Endothelial cell of umbilical vein (primary cell): ENCODE data around the gene NTN1. TPM values are rescaled to one million over a fixed set of nuclear protein-coding genes. Genes with fewer than 3 reads are reported as not detected.

Experiments used
- BruUV-seq: library from RNA; stranded (reverse); fragments of 400-500 nt; replicated peaks from 2 replicates; lab custom pipeline; 2021; lab: Mats Ljungman, UMichigan
- CTCF ChIA-PET: fragments of 300-600, 350-600 bp; sonication (Branson Sonifier 250); formaldehyde crosslinking; loops from one replicate; lab custom pipeline; 2021; ENCODE audit warnings: antibody characterized with exemption, inconsistent platforms; lab: Charles Lee
- POLR2A ChIA-PET: fragments of 300-600, 350-600 bp; sonication (Branson Sonifier 250); formaldehyde crosslinking; loops from one replicate; lab custom pipeline; 2021; ENCODE audit warnings: antibody characterized with exemption, inconsistent platforms; lab: Charles Lee
- DNase-seq: peaks from one replicate; pipeline ENCODE4 v3.0.0-alpha.2; 2011; ENCODE audit warnings: low read depth, low spot score
- FAIRE-seq: peaks from 2 replicates; lab custom pipeline; 2011; peaks lifted over from hg19 to GRCh38; lab: Jason Lieb, UNC
- H2AFZ ChIP-seq: 2 replicates; pipeline ENCODE4 v1.6.0; 2012; ENCODE audit warnings: low read depth, low read length, control low read depth, inconsistent platforms
- H3K27ac ChIP-seq: 2 replicates; pipeline ENCODE4 v1.5.1; 2011; ENCODE audit warnings: low read depth, mild to moderate bottlenecking, control low read depth, low read length, moderate library complexity; ENCODE audit not compliant: insufficient read depth
- H3K27me3 ChIP-seq, 2 experiments: 2 replicates each; pipeline versions ENCODE4 v1.6.0 to v1.6.1; 2011; ENCODE audit warnings: low read length in 2 of 2, mixed read lengths in 1 of 2; ENCODE audit not compliant: control insufficient read depth in 2 of 2, insufficient read depth in 2 of 2
- H3K36me3 ChIP-seq, 2 experiments: 2 replicates in 1 of 2; 3 replicates in 1 of 2; pipeline ENCODE4 v1.5.1; 2011; ENCODE audit warnings: low read length in 2 of 2, mild to moderate bottlenecking in 1 of 2, moderate library complexity in 1 of 2; ENCODE audit not compliant: control insufficient read depth in 2 of 2, insufficient read depth in 2 of 2; ENCODE audit errors: extremely low read depth in 1 of 2
- H3K4me1 ChIP-seq: 3 replicates; pipeline ENCODE4 v1.5.1; 2011; ENCODE audit warnings: mild to moderate bottlenecking, low read length; ENCODE audit not compliant: control insufficient read depth, insufficient read depth; ENCODE audit errors: extremely low read depth
- H3K4me2 ChIP-seq: 2 replicates; pipeline ENCODE4 v1.6.1; 2011; ENCODE audit warnings: low read length, control low read depth, mixed read lengths; ENCODE audit not compliant: insufficient read depth
- H3K4me3 ChIP-seq, 3 experiments: fragments of 200-600 bp in 1 of 3; sonication (generic), shearing (Covaris generic) in 1 of 3; replicated peaks in 1 of 3; 2 replicates each; pipeline ENCODE4 v1.5.1; 2011 to 2016; ENCODE audit warnings: control low read depth in 3 of 3, low read length in 3 of 3, mild to moderate bottlenecking in 2 of 3, inconsistent platforms in 1 of 3, low read depth in 1 of 3, moderate library complexity in 1 of 3; ENCODE audit not compliant: insufficient read depth in 1 of 3
- H3K79me2 ChIP-seq: 2 replicates; pipeline ENCODE4 v1.6.0; 2012; ENCODE audit warnings: low read length, inconsistent platforms; ENCODE audit not compliant: control insufficient read depth, insufficient read depth
- H3K9ac ChIP-seq: replicated peaks from 2 replicates; pipeline ENCODE3; 2011; ENCODE audit warnings: low read length, control low read depth; ENCODE audit not compliant: insufficient read depth; ENCODE audit errors: extremely low read depth
- H3K9me1 ChIP-seq: replicated peaks from 3 replicates; pipeline ENCODE4 v1.6.0; 2011; ENCODE audit warnings: mild to moderate bottlenecking, low read length; ENCODE audit not compliant: control insufficient read depth, insufficient read depth; ENCODE audit errors: extremely low read depth
- H3K9me3 ChIP-seq: replicated peaks from 2 replicates; pipeline ENCODE4 v1.5.1; 2012; ENCODE audit warnings: low read length, inconsistent platforms; ENCODE audit not compliant: control insufficient read depth, insufficient read depth
- H4K20me1 ChIP-seq: replicated peaks from 2 replicates; pipeline ENCODE3; 2011; ENCODE audit warnings: mild to moderate bottlenecking, low read length; ENCODE audit not compliant: control insufficient read depth, insufficient read depth; ENCODE audit errors: extremely low read depth
- EZH2 ChIP-seq: IDR thresholded peaks from 2 replicates; pipeline ENCODE4 v1.6.1; 2012; ENCODE audit warnings: borderline replicate concordance, low read depth, mild to moderate bottlenecking, moderate library complexity, low read length, inconsistent platforms; ENCODE audit not compliant: severe bottlenecking
- FOS ChIP-seq: IDR thresholded peaks from 2 replicates; pipeline ENCODE4 v1.6.1; 2011; ENCODE audit warnings: mild to moderate bottlenecking, low read length, moderate library complexity, borderline replicate concordance; ENCODE audit not compliant: insufficient read depth
- GATA2 ChIP-seq: IDR thresholded peaks from 2 replicates; pipeline ENCODE4 v1.7.0; 2011; ENCODE audit warnings: low read depth, mild to moderate bottlenecking, moderate library complexity, mixed read lengths, low read length; ENCODE audit not compliant: insufficient read length, insufficient read depth
- JUN ChIP-seq: IDR thresholded peaks from 2 replicates; pipeline ENCODE4 v1.6.1; 2011; ENCODE audit warnings: borderline replicate concordance, low read depth; ENCODE audit not compliant: insufficient read length, insufficient read depth
- MYC ChIP-seq: IDR thresholded peaks from one replicate; pipeline ENCODE4 v1.6.1; 2011; ENCODE audit warnings: mild to moderate bottlenecking, low read depth, low read length
- POLR2A ChIP-seq: IDR thresholded peaks from 2 replicates; pipeline ENCODE4 v1.6.1; 2012; ENCODE audit warnings: low read depth, mild to moderate bottlenecking, control low read depth, low read length
- POLR2AphosphoS5 ChIP-seq: IDR thresholded peaks from 2 replicates; pipeline ENCODE4 v1.6.1; 2012; ENCODE audit warnings: low read depth, mild to moderate bottlenecking, control low read depth, low read length, moderate library complexity; ENCODE audit not compliant: insufficient read depth
- dilution Hi-C: fragments of 300-500 bp; cut with MboI; formaldehyde crosslinking; loops from one replicate; pipeline ENCODE4 v1.15.0; 2019; ENCODE audit warnings: low sequenced_read_pairs; ENCODE audit not compliant: extremely low pct_ligation_motif_present
- intact Hi-C: fragments of 100-400 bp; cut with micrococcal nuclease; formaldehyde crosslinking; loops from one replicate; pipeline ENCODE4 v1.10.0; 2022
- polyA plus RNA-seq, 4 experiments: library from polyadenylated mRNA; depleted of rRNA in 3 of 4; stranded (reverse) in 3 of 4; unstranded in 1 of 4; fragments of >200 nt; gene quantifications; 2 replicates each; pipeline versions ENCODE4 v1.2.1 to v1.2.3, GENCODE V29; 2011 to 2012; ENCODE audit warnings: missing spikeins in 1 of 4
- total RNA-seq: library from RNA; stranded (reverse); gene quantifications from 2 replicates; pipeline ENCODE4 v1.2.3, GENCODE V29; 2021
- TF ChIP-seq, protein P1 (sequence below): IDR thresholded peaks from 2 replicates; pipeline ENCODE4 v1.6.1; 2011; ENCODE audit not compliant: insufficient read depth, insufficient read length
- TF ChIP-seq, protein P2 (sequence below), 2 donors: IDR thresholded peaks; 1 replicate in 1 of 2; 2 replicates in 1 of 2; pipeline ENCODE4 v1.5.1; 2011; ENCODE audit warnings: low read length in 2 of 2, mild to moderate bottlenecking in 2 of 2, moderate library complexity in 2 of 2, control low read depth in 1 of 2, inconsistent platforms in 1 of 2, low read depth in 1 of 2; ENCODE audit not compliant: insufficient read depth in 1 of 2; ENCODE audit errors: extremely low read depth in 1 of 2

NTN1 gene
- total and polyA plus RNA-seq, 2 donors (not counting 3 experiments of a cell fraction or from before 2014, with no cell fraction given), result 0.10 to 0.18 TPM

DNA sequence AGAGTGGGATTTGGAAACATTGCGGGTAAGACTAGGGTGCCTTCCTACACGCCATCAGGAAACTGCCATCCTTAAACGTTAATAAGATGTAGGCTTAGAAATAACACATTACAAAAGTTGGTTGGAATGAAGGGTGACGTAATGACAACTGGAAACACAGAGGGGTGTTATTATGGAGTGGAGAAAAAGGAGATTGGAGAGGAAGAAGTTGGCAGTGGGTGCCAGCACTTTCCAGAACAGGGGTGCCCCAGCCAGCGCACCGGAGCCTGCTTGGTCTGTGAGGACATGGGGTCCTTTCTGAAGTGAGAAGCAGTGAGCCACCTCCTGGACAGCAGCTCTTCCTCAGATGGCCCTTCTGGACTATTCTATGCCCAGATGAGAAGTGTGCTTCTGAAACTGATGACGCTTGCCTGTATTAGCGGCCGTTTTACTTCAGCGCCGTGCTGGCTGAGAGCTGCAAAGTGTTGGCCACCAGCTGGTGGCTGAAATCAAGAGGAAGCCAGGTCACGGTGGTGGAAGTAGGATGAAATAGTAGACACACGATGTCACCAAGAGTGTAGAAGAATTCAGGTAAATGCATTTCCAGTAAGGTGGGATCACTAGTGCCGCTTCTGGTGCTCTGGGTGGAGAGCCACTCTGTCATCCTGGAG lies 244.8 kb downstream of the NTN1 start:
- FAIRE-seq, result no peak
- no peaks in the 10 kb centered on the region for H3K4me1 ChIP-seq
- no peaks in the 10 kb centered on the region for H4K20me1 ChIP-seq
- TF ChIP-seq POLR2A (no peak), MYC (no peak), FOS (no peak), GATA2 (no peak), JUN (no peak), EZH2 (no peak), POLR2AphosphoS5 (no peak)
- TF ChIP-seq, protein P1, sequence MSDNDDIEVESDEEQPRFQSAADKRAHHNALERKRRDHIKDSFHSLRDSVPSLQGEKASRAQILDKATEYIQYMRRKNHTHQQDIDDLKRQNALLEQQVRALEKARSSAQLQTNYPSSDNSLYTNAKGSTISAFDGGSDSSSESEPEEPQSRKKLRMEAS, result no peak
- TF ChIP-seq, protein P2, sequence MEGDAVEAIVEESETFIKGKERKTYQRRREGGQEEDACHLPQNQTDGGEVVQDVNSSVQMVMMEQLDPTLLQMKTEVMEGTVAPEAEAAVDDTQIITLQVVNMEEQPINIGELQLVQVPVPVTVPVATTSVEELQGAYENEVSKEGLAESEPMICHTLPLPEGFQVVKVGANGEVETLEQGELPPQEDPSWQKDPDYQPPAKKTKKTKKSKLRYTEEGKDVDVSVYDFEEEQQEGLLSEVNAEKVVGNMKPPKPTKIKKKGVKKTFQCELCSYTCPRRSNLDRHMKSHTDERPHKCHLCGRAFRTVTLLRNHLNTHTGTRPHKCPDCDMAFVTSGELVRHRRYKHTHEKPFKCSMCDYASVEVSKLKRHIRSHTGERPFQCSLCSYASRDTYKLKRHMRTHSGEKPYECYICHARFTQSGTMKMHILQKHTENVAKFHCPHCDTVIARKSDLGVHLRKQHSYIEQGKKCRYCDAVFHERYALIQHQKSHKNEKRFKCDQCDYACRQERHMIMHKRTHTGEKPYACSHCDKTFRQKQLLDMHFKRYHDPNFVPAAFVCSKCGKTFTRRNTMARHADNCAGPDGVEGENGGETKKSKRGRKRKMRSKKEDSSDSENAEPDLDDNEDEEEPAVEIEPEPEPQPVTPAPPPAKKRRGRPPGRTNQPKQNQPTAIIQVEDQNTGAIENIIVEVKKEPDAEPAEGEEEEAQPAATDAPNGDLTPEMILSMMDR (IDR thresholded peaks at IDR 0.05; ENCODE audit: extremely low read depth in 1 of 2, insufficient read depth in 1 of 2, low read depth in 1 of 2, low read length in 2 of 2), result no peak
- dilution Hi-C loops, result no loop called here
- no peak overlapping the region for H3K9ac ChIP-seq
- no peaks in the 10 kb centered on the region for H3K79me2 ChIP-seq
- H3K9me3 ChIP-seq, result no peaks in the 10 kb centered on the region
- H3K4me2 ChIP-seq, result no peak overlapping the region
- no peak overlapping the region for H3K4me3 ChIP-seq
- ChIA-PET POLR2A (no interaction called here), CTCF (no interaction called here)
- BruUV-seq, result no TSS peak
- H3K27me3 ChIP-seq, result no peaks in the 10 kb centered on the region
- no peaks in the 10 kb centered on the region for H3K36me3 ChIP-seq
- H2AFZ ChIP-seq, result no peak overlapping the region
- DNase-seq, result no peak
- intact Hi-C loops, result no loop called here
- H3K9me1 ChIP-seq, result no peaks in the 10 kb centered on the region
- H3K27ac ChIP-seq, result no peak overlapping the region
